H7 (cell line): Measurements from ENCODE around the gene ADAMTS9. TPM values are rescaled to one million over a fixed set of nuclear protein-coding genes. Genes with fewer than 3 reads are reported as not detected.

ENCODE experiments used
- DNase-seq: peaks from one replicate; pipeline ENCODE4 v3.0.0; 2012
- H3K27me3 ChIP-seq: 2 replicates; pipeline ENCODE4 v1.6.0; 2011; ENCODE audit warnings: mild to moderate bottlenecking, low read length; ENCODE audit not compliant: control insufficient read depth, insufficient read depth
- H3K36me3 ChIP-seq: replicated peaks from 2 replicates; pipeline ENCODE4 v1.5.1; 2011; ENCODE audit warnings: low read length; ENCODE audit not compliant: control insufficient read depth, insufficient read depth
- H3K4me3 ChIP-seq: 2 replicates; pipeline ENCODE4 v1.5.1; 2011; ENCODE audit warnings: low read depth, mild to moderate bottlenecking, control low read depth, low read length, moderate library complexity; ENCODE audit not compliant: insufficient read depth
- total RNA-seq: library from RNA; depleted of rRNA; stranded (reverse); fragments of >200 nt; shearing (Covaris generic); gene quantifications from 2 replicates; pipeline ENCODE4 v1.2.3, GENCODE V29; 2014

ADAMTS9 gene
- total RNA-seq, 1 experiment from 2014 or later = 4.9 TPM

- no peak overlapping the region for H3K4me3 ChIP-seq
- DNase-seq = no peak
Observed at GRCh38 chr3:64568895-64569517, 118.8 kb downstream of the ADAMTS9 start.

DNA sequence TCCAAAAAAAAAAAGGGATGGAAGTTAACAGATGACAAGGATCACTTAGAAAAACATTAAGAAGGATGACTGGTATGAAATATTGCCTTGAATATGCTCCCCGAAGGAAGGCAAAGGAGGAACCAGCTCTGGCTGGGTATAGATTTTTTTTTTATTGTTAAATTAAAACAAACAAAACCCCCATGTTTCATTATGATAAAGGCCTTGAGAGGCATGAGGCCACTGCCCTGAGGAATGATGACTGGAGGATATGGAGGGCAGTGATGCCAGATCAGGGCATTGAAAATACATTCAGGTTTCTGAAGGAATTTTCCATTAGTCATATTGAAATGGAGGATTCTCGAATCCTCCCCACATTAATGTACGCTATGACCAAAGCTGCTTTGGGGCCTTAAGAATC is 120.9 kb downstream of the ADAMTS9 start:
- no peaks in the 10 kb centered on the region for H3K36me3 ChIP-seq
- no peak overlapping the region for H3K4me3 ChIP-seq
- DNase-seq = no peak
- no peaks in the 10 kb centered on the region for H3K27me3 ChIP-seq

More at GRCh38 chr3:64568895-64569517, 118.8 kb downstream of the ADAMTS9 start:
- H3K36me3 ChIP-seq = no peaks in the 10 kb centered on the region
- H3K27me3 ChIP-seq = no peaks in the 10 kb centered on the region

GRCh38 chr3:64563751-64564150 is 124.0 kb downstream of the ADAMTS9 start:
- Histone ChIP-seq H3K36me3 (no peaks in the 10 kb centered on the region), H3K4me3 (no peak overlapping the region), H3K27me3 (no peaks in the 10 kb centered on the region)
- no peak for DNase-seq

DNA sequence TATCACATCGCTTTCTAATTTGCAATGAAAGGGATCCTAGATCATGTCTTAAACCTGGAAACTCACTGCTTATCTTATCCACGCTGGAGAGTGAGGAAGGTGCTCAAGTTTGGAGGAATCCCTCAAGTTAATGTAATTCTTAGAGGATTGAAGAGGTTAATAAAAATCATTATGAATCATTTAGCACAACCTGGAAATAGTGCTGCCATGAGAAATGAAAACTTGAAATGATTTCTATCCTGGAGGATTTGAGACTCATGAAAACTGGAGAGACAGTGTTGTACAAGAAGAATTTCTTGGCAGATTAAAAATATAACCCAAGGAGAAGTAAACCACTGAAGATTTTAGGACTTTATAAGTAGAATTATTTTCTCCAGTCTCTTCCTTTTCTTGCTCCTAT is 125.9 kb downstream of the ADAMTS9 start:
- H3K27me3 ChIP-seq = no peaks in the 10 kb centered on the region
- DNase-seq = no peak
- no peaks in the 10 kb centered on the region for H3K36me3 ChIP-seq
- no peak overlapping the region for H3K4me3 ChIP-seq

GRCh38 chr3:64561325-64561843 is 126.4 kb downstream of the ADAMTS9 start:
- DNase-seq = no peak
- no peaks in the 10 kb centered on the region for H3K27me3 ChIP-seq
- no peaks in the 10 kb centered on the region for H3K36me3 ChIP-seq
- H3K4me3 ChIP-seq = no peak overlapping the region

DNA sequence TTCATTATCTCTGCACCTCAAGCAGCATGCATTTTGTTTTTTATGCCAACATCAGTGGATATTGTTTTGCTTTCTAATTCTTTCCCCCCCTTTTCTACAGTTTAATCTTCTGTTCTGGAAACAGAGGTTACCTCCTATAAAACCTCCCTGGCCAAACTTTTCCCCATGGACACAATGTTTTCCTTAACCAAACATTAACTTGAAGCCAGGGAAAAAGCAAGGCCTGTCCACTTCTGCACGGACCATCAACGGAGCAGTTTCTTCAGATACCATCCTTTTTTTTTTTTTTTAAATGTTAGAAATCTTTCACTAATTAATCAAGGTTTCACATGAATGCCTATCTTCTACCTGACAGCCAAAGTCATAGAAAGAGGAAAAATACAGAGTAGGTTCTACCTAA is 127.0 kb downstream of the ADAMTS9 start:
- Histone ChIP-seq H3K27me3 (no peaks in the 10 kb centered on the region), H3K36me3 (no peaks in the 10 kb centered on the region), H3K4me3 (no peak overlapping the region)
- DNase-seq = no peak

GRCh38 chr3:64559588-64559987 is 128.2 kb downstream of the ADAMTS9 start:
- Histone ChIP-seq H3K4me3 (no peak overlapping the region), H3K27me3 (no peaks in the 10 kb centered on the region), H3K36me3 (no peaks in the 10 kb centered on the region)
- no peak for DNase-seq

- no peak for DNase-seq
- H3K4me3 ChIP-seq = no peak overlapping the region
- no peaks in the 10 kb centered on the region for H3K27me3 ChIP-seq
- H3K36me3 ChIP-seq = no peaks in the 10 kb centered on the region
Observed at GRCh38 chr3:64556046-64556445, 131.8 kb downstream of the ADAMTS9 start.

DNA sequence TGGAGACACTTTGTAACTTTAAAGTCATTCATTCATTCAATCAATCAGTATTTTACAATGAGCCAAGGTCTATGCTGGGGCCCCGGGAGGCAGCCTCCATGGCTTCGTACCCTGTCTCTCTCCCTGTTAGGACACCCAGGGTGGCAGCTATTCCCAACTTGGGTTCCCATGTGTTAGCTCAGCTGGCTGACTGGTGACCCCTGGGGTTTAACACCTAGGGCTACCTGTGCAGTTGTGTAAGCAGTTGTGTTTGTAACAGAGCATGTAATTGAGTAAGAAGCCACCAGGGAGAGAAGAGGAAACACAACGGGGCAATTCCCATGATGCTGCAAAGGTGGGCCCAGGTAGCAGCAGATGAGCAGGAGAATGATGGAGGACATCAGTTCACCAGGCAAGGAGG is 132.4 kb downstream of the ADAMTS9 start:
- no peaks in the 10 kb centered on the region for H3K36me3 ChIP-seq
- H3K27me3 ChIP-seq = no peaks in the 10 kb centered on the region
- no peak for DNase-seq
- H3K4me3 ChIP-seq = no peak overlapping the region

DNA sequence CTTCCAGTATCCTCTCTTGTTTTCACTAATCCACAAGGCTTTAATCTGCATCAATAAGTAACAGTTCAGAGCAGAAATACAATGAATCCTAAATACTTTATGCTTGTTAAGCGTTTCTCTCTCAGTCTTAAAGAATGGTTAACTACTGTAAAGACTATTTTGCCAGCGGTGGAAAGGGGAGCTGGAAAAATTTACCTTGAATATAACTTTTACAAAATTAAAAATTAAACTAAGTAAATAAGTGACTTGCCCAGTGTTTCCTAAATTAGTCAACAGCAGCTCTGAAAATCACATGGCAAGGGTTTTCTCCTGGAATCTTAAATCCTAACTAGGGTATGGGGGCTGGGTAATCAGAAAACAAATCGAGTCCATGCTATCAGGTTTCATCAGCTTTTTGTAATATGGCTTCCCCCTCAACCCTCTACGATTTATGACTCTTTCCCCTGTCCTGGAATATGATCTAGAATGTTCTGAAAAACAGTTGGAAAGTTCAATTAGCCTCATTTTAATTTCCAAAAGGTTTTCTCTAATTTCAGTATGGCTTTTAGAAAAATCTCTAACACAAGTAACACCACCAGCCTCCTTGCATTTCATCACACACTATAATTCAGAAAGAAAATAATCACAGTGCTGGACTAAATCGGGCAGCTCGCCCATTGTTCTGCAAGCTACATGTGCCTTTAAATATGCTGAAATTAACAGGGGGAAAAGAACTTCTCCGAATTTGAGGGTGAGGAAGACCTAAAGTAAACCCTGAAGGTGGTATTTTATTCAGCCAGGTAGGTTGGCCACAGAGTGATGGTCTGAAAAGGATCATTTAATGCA is 133.5 kb downstream of the ADAMTS9 start:
- no peak for DNase-seq

GRCh38 chr3:64552966-64553365 is 134.8 kb downstream of the ADAMTS9 start:
- DNase-seq = no peak
- Histone ChIP-seq H3K4me3 (no peak overlapping the region), H3K36me3 (no peaks in the 10 kb centered on the region), H3K27me3 (no peaks in the 10 kb centered on the region)

More for the DNA sequence above, 133.5 kb downstream of the ADAMTS9 start:
- H3K36me3 ChIP-seq = no peaks in the 10 kb centered on the region
- H3K27me3 ChIP-seq = no peaks in the 10 kb centered on the region
- no peak overlapping the region for H3K4me3 ChIP-seq

- Histone ChIP-seq H3K27me3 (no peaks in the 10 kb centered on the region), H3K36me3 (no peaks in the 10 kb centered on the region), H3K4me3 (no peak overlapping the region)
- no peak for DNase-seq
Observed at GRCh38 chr3:64552160-64552559, 135.6 kb downstream of the ADAMTS9 start.

- no peak for DNase-seq
- no peaks in the 10 kb centered on the region for H3K36me3 ChIP-seq
- H3K4me3 ChIP-seq = no peak overlapping the region
- no peaks in the 10 kb centered on the region for H3K27me3 ChIP-seq
Observed at GRCh38 chr3:64551697-64552096, 136.1 kb downstream of the ADAMTS9 start.

- H3K36me3 ChIP-seq = no peaks in the 10 kb centered on the region
- no peak overlapping the region for H3K4me3 ChIP-seq
- no peaks in the 10 kb centered on the region for H3K27me3 ChIP-seq
- no peak for DNase-seq
Observed at GRCh38 chr3:64550745-64551144, 137.1 kb downstream of the ADAMTS9 start.

GRCh38 chr3:64549869-64550268 is 137.9 kb downstream of the ADAMTS9 start:
- H3K4me3 ChIP-seq = no peak overlapping the region
- no peak for DNase-seq
- no peaks in the 10 kb centered on the region for H3K27me3 ChIP-seq
- no peaks in the 10 kb centered on the region for H3K36me3 ChIP-seq
